Eye (tissue), 1 donor: ENCODE measurements around the gene MDC1.

Experiments used
- DNase-seq: peaks from one replicate; pipeline ENCODE4 v3.0.0-alpha.2; 2015

MDC1 gene

DNA sequence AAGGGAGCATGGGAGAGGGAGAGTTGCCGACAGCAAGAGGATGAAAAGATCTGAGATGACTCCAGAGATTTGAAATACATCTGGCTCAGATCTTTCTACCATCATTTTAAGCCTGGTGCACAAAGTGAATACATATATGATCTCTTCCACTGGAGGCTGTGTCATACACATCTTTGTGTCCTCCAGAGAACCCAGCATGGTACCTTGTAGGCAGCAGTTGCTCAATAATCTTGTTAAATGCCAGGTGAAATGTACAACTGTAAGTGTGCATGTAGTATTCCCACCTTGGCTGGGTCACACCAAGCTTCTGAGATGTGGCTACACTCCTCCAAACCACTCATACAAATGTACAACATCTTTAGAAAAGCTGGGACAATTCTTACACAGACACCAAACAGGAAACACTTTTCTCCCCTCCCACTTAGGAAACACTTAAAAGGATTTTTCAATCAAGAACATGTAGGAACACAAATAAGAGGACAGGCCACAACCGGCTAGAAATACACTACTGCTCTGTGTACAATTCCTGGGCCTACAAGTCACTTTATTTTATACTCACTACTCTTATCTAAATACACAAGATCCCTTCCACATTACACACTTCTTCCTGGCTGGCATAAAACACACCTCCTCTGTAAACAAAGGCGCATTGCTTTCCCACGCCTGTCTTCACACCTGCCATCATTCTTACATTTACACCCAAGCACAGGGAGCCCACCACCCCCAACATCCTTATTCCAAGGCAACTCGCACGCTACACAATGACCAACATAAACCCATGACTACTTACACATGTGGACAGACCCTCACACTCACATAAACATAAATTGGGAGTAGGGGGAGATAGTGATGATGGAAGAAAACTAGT, 31.1 kb upstream of the MDC1 start:
- DNase-seq: no peak

- no peak for DNase-seq
These were observed 30.2 kb upstream of the MDC1 start for GRCh38 chr6:30747300-30747687.

- peak; percentile 93 for DNase-seq
These were observed 27.1 kb upstream of the MDC1 start, which contains the start of gene IER3 for GRCh38 chr6:30744054-30744805. TSS of gene IER3 (minus strand) at chr6:30744547. CDS start at chr6:30744518, 29 bp downstream.

GRCh38 chr6:30743099-30744053, 26.3 kb upstream of the MDC1 start:
- DNase-seq: peak; percentile 52

- peak; percentile 91 for DNase-seq
These were observed 25.4 kb upstream of the MDC1 start, which contains the start of gene FLOT1 for GRCh38 chr6:30742316-30743098. TSS of gene FLOT1 (minus strand) at chr6:30742687. CDS start at chr6:30742189, 498 bp downstream.

DNA sequence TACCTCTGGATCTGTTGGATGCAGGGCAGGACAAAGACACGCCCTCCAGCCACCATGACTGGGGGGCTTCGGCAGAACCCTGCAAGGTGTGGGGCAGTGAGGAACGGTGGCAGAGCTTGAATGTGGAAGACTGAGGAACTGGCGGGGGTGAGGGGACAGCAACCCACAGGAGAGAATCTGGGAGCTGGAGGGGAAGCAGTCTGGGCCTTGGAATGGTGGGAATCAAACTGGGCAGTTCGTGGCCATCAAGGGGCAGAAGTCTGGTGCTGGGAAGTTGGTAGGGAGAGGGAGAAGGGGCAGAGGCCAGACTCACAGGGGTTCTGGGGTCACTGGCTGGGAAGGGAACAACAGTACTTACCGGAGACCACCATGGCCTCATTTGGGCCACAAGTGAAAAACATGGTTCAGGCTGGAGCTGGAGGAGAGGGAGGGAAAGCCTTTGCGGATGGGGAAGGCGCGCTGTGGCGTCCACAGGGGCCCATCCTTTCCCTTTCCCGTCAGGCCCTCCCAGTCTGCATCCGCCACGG, 24.8 kb upstream of the MDC1 start:
- DNase-seq: no peak

DNA sequence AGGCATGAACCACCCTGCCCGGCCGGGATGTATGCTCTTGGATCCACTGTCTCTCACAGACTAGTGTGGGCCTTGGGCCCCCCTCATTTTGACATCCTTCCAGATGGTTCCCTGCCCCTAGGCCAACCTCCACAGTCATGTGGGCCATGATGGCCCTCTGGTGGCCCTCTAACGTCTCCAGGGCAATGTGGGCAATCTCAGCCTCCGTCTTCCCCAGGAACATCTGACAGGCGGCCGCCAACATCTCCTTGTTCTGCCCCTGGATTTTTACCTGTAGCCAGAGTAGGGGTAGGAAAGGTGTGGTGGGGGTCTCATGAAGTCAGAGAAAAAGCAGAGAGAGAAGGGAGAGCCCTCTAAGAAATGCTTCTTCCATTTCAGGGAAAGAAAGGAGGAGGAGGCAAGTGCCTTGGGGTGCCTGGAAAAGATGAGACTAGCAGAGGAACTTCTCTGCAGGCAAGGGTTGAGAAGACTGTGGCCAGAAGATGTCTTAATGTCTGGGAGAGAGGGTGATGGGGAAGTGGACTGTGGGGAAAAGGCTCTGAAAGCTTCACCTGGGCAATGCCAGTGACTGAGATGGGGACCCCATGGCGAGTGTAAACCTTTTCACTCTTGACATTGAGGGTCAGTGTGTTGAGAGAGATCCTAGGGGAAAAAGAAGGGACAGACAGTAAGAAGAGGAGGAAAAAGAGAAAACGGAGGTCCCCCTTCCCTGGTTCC, 24.1 kb upstream of the MDC1 start:
- DNase-seq: no peak

DNA sequence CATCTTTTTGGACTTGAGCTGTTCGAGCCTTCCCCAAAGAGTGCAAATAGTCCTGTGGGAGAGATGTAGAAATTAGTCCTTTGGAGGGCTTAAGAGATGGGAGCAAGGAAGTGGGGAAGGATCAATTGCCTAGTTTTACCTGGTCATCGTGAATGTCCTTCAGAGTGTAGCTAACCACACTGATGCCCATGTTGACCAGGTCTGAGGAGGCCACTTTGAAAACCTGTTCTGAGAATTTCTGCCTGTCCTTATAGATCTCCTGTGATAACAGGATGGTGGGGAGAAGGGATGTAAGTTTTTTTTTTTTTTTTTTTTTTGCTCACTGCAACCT, 23.4 kb upstream of the MDC1 start:
- DNase-seq: no peak

GRCh38 chr6:30738532-30738931, 21.5 kb upstream of the MDC1 start:
- no peak for DNase-seq

GRCh38 chr6:30735668-30736314, 18.7 kb upstream of the MDC1 start:
- no peak for DNase-seq

GRCh38 chr6:30732237-30732943, 15.3 kb upstream of the MDC1 start:
- DNase-seq: no peak

GRCh38 chr6:30730601-30731435, 13.7 kb upstream of the MDC1 start:
- DNase-seq: peak; percentile 83

DNA sequence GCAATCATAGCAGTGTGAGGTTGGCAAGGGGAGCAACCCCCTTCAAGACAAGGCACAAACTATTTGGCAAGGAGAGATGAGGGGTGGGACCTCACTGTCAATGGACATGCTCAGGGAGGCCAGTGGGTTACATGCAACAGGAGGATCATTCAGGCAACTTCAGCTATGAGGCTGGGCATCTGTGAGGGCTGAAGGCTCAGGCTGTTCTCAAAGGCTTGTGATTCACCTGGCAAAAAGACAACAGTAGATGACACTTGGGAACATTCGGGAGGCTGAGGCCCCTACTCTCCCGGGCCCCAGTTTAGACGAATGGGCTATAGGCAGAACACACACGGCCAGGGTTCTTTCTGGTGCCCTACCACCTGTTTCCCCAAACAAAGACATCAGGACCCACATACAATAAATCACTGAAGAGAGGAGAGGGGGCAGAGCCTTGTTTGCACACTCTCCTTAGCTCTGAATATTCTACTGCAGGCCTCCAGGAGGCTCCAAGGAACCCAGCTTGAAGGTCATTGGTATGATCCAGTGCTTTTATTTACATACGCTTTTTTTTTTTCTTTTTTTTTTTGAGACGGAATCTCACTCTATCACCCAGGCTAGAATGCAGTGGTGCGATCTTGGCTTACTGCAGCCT, 11.0 kb upstream of the MDC1 start:
- DNase-seq: peak; percentile 16

DNA sequence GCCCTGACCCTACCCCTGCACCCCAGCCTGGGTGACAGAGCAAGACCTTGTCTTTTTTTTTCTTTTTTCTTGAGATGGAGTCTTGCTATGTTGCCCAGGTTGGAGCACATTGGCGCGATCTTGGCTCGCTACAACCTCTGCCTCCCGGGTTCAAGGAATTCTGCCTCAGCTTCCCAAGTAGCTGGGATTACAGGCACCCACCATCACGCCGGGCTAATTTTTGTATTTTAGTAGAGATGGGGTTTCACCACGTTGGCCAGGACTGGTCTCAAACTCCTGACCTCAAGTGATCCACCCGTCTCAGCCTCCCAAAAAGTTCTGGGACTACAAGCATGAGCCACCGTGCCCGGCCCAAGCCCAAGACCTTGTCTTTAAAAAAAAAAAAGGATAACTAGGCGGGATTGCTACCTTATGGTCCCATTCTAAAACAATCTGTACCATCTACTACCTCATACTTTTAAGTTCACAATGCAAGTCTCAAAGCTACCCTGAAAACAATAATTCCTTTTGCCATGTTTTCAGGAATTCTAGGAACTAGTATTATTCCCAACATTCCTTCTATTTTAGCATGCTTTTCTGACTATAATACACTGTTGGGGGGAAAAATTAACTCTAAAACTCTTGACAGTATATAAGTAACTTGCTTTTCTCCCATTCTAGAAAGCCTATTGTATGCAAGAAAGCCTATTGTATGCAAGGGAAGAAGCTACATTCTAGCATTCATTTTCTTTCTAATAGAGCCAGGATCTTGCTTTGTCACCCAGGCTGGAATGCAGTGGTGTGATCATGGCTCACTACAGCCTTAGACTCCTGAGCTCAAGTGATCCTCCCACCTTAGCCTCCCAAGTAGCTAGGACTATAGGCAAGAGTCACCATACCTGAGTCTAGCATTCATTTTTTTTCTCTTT, 9.7 kb upstream of the MDC1 start:
- DNase-seq: peak; percentile 14

DNA sequence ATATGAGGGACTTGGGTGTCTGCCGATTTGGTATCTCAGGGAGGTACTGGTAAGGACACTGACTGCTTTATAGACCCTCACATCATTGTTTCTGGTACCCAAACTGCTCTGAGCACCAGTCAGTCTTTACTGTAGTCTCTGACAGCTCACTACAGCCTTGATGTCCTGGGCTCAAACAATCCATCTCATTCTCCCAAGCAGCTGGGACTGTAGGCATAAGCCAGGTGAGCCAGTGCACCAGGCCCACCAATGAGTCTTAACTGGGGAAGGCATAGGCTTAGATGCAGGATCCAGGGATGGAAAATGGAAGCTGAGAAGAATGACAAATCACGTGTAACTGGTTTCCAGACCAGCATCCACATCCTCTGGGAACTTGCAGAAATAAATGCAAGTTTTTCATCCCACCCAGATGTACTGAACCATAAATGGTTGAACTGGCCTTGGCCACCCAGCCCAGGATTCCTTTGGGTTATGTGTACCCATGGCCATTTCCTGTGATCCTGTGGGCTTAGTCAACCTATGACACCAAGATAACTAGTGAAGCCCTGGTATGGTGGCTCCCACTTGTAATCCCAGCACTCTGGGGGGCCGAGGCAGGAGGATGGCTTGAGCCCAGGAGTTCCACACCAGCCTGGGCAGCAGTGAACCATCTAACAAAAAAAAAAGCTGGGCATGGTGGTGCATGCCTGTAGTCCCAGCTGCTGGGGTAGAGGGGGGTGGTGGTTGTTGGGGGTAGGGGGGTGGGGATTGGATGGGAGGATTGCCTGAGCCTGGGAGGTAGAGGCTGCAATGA, 8.8 kb upstream of the MDC1 start:
- DNase-seq: peak; percentile 50

GRCh38 chr6:30724906-30725667, 8.0 kb upstream of the MDC1 start:
- DNase-seq: peak; percentile 33
